ENCODE measurements around the gene PANX2.
A peak's percentile ranks its signal among the peaks of the same experiment; 100 is the strongest.

PANX2 gene

DNA sequence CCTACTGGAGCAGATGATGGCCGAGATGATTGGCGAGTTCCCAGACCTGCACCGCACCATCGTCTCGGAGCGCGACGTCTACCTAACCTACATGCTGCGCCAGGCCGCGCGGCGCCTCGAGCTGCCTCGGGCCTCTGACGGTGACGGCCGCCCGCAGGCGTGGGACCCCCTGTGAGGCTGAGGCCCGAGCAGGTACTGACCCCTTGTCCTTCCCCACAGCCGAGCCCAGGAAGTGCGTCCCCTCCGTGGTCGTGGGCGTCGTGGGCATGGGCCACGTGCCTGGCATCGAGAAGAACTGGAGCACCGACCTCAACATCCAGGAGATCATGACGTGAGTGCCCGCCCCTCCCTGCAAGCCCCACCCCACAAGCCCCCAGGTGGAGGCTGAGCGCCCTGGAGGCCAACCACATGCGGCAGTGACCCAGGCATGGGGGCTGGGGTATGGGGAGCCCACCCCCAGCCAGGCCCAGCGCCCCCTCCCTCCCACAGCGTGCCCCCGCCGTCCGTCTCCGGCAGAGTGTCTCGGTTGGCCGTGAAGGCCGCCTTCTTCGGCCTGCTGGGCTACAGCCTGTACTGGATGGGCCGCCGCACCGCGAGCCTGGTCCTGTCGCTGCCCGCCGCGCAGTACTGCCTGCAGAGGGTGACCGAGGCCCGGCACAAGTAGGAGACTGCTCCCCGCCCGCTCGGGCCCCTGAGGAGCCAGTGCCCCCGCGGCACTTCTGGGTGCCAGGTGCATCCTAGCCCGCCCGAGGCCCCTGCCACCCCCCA lies 27.5 kb downstream of the PANX2 start:
- DNase-seq (ENCODE audit: low spot score), result no peak
- TF ChIP-seq, protein P1, sequence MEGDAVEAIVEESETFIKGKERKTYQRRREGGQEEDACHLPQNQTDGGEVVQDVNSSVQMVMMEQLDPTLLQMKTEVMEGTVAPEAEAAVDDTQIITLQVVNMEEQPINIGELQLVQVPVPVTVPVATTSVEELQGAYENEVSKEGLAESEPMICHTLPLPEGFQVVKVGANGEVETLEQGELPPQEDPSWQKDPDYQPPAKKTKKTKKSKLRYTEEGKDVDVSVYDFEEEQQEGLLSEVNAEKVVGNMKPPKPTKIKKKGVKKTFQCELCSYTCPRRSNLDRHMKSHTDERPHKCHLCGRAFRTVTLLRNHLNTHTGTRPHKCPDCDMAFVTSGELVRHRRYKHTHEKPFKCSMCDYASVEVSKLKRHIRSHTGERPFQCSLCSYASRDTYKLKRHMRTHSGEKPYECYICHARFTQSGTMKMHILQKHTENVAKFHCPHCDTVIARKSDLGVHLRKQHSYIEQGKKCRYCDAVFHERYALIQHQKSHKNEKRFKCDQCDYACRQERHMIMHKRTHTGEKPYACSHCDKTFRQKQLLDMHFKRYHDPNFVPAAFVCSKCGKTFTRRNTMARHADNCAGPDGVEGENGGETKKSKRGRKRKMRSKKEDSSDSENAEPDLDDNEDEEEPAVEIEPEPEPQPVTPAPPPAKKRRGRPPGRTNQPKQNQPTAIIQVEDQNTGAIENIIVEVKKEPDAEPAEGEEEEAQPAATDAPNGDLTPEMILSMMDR (IDR thresholded peaks at IDR 0.05; ENCODE audit: extremely low read depth, missing control alignments), result no peak

DNA sequence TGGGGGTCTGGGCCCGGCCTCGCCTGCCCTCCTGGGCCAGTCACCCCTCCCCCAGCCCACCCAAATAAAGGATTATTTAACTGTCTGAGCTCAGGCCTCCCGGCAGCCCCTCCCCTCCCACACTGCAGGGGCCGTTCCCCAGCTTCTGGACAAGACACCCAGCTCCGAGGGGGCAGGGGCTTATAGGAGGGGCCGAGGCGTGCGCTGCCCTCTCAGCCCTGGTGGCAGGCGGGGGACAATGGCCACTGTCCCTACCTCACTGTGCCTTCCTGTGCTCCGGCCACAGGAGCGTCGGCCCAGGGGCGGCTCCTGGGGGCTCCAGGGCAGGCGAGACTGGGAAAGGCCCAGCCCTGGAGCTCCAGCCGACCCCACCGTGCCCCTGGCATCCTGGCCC lies 28.1 kb downstream of the PANX2 start:
- no peak for DNase-seq (ENCODE audit: low spot score)
- TF ChIP-seq, protein P1 (IDR thresholded peaks at IDR 0.05; ENCODE audit: extremely low read depth, missing control alignments), result no peak

DNA sequence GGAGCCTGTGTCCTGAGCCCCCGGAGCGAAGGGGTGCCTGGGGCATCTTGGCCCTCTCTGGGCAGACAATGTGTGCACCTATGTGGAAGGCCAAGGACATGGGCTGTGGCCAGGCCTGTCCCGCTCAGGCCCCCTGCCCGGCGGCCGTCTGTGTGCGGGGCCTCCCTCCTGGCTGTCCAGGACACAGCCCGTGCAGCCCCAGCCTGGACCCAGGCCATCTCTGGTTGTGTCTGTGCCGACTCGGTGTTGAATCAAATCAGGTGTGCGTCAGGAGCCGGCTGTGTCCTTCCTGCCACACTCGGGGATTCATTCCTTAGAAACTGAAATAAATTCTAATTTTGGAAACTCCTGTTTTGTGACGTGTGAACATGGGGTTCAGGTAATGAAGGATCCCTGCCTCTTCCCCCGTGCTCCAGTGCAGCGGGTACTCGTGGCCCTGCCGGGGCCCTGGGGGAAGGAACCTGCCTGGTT lies 28.8 kb downstream of the PANX2 start:
- no peak for DNase-seq (ENCODE audit: low spot score)
- TF ChIP-seq, protein P1 (IDR thresholded peaks at IDR 0.05; ENCODE audit: extremely low read depth, missing control alignments), result no peak

DNA sequence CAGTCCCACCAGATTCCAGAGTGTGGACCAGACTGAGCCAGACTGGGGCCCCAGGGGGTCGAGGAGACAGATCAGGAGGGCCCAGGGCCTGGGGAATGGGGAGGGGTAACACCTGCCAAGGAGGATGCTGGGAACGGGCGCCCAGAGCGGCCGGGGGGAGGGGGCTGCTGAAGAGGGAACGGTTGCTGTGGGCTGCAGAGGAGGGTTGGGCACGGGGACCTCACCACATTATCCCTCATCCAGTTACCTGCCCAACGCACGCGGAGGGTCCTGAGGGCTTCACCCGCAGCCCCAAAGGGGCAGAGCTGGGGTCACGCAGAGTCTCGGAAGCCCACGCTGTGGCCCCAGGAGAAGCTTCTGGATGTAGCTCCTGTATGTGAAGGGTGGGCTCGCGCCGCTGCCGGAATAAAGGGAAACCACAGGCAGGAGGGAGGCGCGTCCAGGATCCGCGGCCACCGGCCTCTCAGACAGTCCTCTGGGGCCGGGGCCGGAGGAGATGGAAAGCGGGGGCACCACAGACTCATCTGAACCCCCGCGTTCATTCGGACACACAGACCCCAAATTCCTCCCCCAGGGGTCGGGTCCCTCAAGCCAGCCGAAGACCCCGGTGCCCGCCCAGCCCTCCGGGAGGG lies 29.4 kb downstream of the PANX2 start:
- no peak for DNase-seq (ENCODE audit: low spot score)
- TF ChIP-seq, protein P1 (IDR thresholded peaks at IDR 0.05; ENCODE audit: extremely low read depth, missing control alignments), result no peak

DNA sequence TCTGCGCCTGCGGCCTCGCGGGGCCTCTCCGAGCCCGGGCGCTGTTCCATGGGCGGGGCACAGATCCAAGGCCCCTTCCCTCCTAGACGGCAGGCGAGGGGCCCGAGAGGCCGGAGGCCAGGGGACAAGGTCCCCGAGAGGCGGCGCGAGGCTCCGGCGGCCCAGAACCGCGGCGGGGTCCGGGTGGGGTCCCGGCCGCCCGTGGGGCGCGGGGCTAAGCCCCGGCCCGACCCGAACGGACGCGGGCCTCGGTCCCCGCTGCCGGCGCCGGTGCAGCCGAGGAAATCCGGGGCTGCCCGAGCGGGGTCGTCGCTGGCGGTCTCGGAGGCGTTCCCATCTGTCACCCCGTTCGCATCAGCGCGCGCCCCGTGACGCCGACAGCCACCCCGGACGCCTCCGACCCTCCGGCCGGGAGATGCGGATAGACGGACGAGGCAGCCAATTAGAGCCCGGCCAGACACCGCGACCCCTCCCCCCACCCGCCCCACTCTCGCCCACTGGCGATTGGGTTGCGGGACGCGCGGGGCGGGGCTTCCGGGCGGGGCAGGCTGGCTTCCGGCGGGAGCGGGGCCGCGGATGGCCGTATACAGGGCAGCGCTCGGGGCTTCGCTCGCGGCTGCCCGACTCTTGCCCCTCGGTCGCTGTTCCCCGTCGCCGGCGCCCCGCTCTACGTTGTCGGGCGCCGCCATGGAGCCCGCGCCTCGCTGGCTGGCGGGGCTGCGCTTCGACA lies 30.1 kb downstream of the PANX2 start, which contains the start of gene SELENOO:
SELENOO (plus strand) TSS at position 551 of the 730 bp plus-strand sequence; CDS start at position 577, 26 bp downstream.
- TF ChIP-seq, protein P1 (IDR thresholded peaks at IDR 0.05; ENCODE audit: extremely low read depth, missing control alignments), result no peak
- DNase-seq (ENCODE audit: low spot score), result peak; percentile 100

DNA sequence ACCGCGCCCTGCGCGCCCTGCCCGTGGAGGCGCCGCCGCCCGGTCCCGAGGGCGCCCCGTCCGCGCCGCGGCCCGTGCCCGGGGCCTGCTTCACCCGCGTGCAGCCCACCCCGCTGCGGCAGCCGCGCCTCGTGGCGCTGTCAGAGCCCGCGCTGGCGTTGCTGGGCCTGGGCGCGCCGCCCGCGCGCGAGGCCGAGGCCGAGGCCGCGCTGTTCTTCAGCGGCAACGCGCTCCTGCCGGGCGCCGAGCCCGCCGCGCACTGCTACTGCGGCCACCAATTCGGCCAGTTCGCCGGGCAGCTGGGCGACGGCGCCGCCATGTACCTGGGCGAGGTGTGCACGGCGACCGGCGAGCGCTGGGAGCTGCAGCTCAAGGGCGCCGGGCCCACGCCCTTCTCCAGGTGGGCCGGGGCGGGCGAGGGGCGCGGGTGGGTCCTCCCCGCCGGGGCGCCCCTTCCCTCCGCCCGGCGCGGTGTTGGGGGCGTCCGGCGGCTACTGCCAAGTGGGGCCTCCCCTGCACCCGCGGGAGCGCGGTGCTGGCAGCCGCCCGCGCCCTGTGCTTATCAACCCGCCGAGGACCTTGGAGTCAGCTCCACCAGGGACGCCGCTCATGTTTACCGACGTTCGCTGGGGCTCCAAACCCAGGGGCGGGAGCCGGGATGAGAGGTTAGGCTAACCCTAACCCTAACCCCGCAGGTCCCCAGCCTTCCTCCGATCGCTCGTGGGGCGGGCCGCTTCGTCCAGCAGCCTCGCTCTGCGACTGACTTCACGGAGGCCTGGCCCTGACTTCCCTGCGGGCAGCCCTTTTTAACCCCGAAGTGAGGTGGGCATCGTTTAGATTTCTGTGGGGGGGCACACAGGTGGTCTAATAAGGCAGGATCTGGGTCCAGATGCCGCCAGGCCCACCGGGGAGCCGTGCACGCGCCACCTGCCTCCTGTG lies 30.9 kb downstream of the PANX2 start:
- TF ChIP-seq, protein P1 (IDR thresholded peaks at IDR 0.05; ENCODE audit: extremely low read depth, missing control alignments), result no peak
- no peak for DNase-seq (ENCODE audit: low spot score)
